K562 (cell line): ENCODE results near the gene HYOU1. TPM values are rescaled to one million over a fixed set of nuclear protein-coding genes. Genes with fewer than 3 reads are reported as not detected.

Source experiments
- FOXA3 ChIP-seq, 2 experiments: fragments of 450-650 bp in 1 of 2; sonication (generic) in 1 of 2; formaldehyde crosslinking; IDR thresholded peaks in 1 of 2; conservative IDR thresholded peaks in 1 of 2; 2 replicates each; pipeline versions ENCODE4 v1.4.0 to v1.8.0; 2020 to 2022; ENCODE audit warnings: mild to moderate bottlenecking in 2 of 2, missing genetic modification reagents in 1 of 2
- FOXK1 ChIP-seq: sonication (generic); formaldehyde crosslinking; IDR thresholded peaks from 2 replicates; pipeline ENCODE4 v1.8.0; 2022; ENCODE audit warnings: missing genetic modification reagents, mild to moderate bottlenecking, borderline replicate concordance
- HCFC1 ChIP-seq: IDR thresholded peaks from 2 replicates; pipeline ENCODE4 v1.6.1; 2012; ENCODE audit warnings: low read depth, low read length, improper control_type of control experiment
- NR2C2 ChIP-seq, 2 experiments: fragments of 200-800 bp in 1 of 2; sonication (Bioruptor generic) in 1 of 2; sonication (generic) in 1 of 2; formaldehyde crosslinking in 1 of 2; IDR thresholded peaks; 2 replicates each; pipeline versions ENCODE4 v1.6.1 to v1.8.0; 2016 to 2022; ENCODE audit warnings: mild to moderate bottlenecking in 1 of 2, missing compliant biosample characterization in 1 of 2, missing genetic modification characterization in 1 of 2, missing genetic modification reagents in 1 of 2
- POLR3G ChIP-seq: IDR thresholded peaks from 2 replicates; pipeline ENCODE4 v1.6.1; 2011; ENCODE audit not compliant: insufficient read length, insufficient replicate concordance; ENCODE audit errors: extremely low read depth
- SIN3A ChIP-seq, 2 experiments: fragments of 150-350 bp in 1 of 2; IDR thresholded peaks; 2 replicates each; pipeline ENCODE4 v1.6.1; 2011 to 2016; ENCODE audit warnings: borderline replicate concordance in 2 of 2, low read depth in 2 of 2, low read length in 2 of 2, mild to moderate bottlenecking in 2 of 2, moderate library complexity in 2 of 2; ENCODE audit not compliant: control insufficient read depth in 1 of 2
- SMC3 ChIP-seq: conservative IDR thresholded peaks from 2 replicates; pipeline ENCODE4 v1.6.1; 2011; ENCODE audit warnings: low read depth, low read length, improper control_type of control experiment; ENCODE audit not compliant: insufficient read depth
- SUPT5H ChIP-seq: fragments of 450-650 bp; IDR thresholded peaks from 2 replicates; pipeline ENCODE4 v1.6.1; 2016
- TOE1 ChIP-seq, 2 experiments: fragments of 450-650 bp in 1 of 2; sonication (generic) in 1 of 2; formaldehyde crosslinking in 1 of 2; IDR thresholded peaks; 2 replicates each; pipeline versions ENCODE4 v1.7.1 to v1.8.0; 2016 to 2022; ENCODE audit warnings: borderline replicate concordance in 2 of 2, mild to moderate bottlenecking in 2 of 2, antibody characterized with exemption in 1 of 2, inconsistent platforms in 1 of 2, low read depth in 1 of 2, missing genetic modification reagents in 1 of 2, moderate library complexity in 1 of 2
- ZBTB7A ChIP-seq: IDR thresholded peaks from 2 replicates; pipeline ENCODE4 v1.6.1; 2011; ENCODE audit warnings: low read depth, mild to moderate bottlenecking, low read length, moderate library complexity, borderline replicate concordance; ENCODE audit not compliant: control insufficient read depth
- polyA plus RNA-seq, 8 experiments: library from polyadenylated mRNA; depleted of rRNA in 4 of 8; stranded (reverse) in 5 of 8; unstranded in 3 of 8; fragments of >200 nt; fragmentation: Nextera tagmentation in 2 of 8; fragmentation: Illumina TruSeq in 1 of 8; extraction: Ambion mirVana in 2 of 8; extraction: Trizol in 1 of 8; gene quantifications; 2 replicates each; pipeline versions ENCODE4 v1.2.1 to v1.2.3, GENCODE V29; 2011 to 2014; ENCODE audit warnings: inconsistent platforms in 1 of 8, missing spikeins in 1 of 8
- total RNA-seq, 7 experiments: library from RNA; depleted of rRNA in 6 of 7; stranded (reverse); fragments of >200 nt in 6 of 7; fragmentation: Illumina TruSeq in 2 of 7; extraction: Trizol in 2 of 7; gene quantifications; 2 replicates each; pipeline versions ENCODE4 v1.2.1 to v1.2.3, GENCODE V29; 2011 to 2021; ENCODE audit warnings: low replicate concordance in 1 of 7
- TF ChIP-seq, protein P1 (sequence below), 3 experiments: fragments of 200-800 bp in 1 of 3; sonication (Bioruptor generic) in 1 of 3; sonication (generic) in 1 of 3; formaldehyde crosslinking in 1 of 3; IDR thresholded peaks; 2 replicates each; pipeline versions ENCODE4 v1.6.1 to v1.8.0; 2016 to 2022; ENCODE audit warnings: mild to moderate bottlenecking in 2 of 3, missing compliant biosample characterization in 2 of 3, missing genetic modification characterization in 2 of 3, missing genetic modification reagents in 1 of 3

Gene HYOU1
- total and polyA plus RNA-seq, 9 of the 15 experiments (the other 6 are each of a cell fraction or from before 2014, with no cell fraction given) = 19.5 to 197 (median 128) TPM

DNA sequence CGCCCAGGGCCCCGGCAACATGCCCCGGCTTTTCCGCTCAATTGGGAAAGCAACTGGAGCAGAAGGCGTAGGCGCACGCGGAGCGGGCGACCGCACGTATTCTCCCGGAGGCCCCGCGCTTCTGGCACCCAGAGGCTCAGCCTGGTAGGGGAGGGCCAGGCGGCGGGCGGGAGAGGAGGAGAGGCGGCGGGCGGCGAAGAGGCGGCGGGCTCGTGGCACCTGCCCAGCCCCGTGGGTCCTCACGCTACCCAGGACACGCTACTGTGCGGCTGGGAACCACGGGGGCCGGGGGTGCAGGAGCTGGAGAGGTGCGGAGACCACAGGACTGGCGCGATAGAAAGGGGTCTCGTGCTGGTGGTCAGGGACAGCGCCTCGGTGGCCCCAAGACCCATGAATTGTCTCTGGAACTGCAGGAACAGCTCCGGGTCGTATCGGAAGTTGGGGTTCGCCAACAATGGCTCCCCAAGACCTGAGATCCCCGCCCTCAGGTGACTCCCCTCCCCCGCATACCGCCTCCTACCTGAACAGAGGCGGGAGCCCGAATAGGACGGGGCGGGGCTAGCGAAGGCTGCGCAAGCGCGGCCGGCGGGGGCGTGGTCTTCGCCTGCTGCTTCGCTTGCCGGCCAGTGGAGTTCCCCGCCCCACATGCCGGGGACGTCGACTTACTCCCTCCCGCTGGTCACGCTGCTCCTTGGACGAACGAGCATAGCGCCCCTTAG is 26.5 kb downstream of the HYOU1 start, which contains the start of gene SLC37A4 (continued):
- TF ChIP-seq FOXK1 (no peak), NR2C2 (CRISPR knock-in tag; IDR thresholded peaks at IDR 0.05) (no peak; the same call in 1 of the 2 replicates), NR2C2 (tag; IDR thresholded peaks at IDR 0.05) (peak; percentile 71), SMC3 (peak; percentile 49; the same call in 1 of the 2 replicates), SUPT5H (peak; percentile 62), FOXA3 (CRISPR knock-in tag; conservative IDR thresholded peaks at IDR 0.05 in 1 of 2, IDR thresholded peaks at IDR 0.05 in 1 of 2) (peak in 1 of 2 experiments; percentile 66; a peak in 1 of 4 replicates), HCFC1 (peak; percentile 36; the same call in 1 of the 2 replicates), TOE1 (IDR thresholded peaks at IDR 0.05; ENCODE audit: borderline replicate concordance) (0 out of 2 replicates have a peak, but pooled peaks have one; percentile 24), TOE1 (CRISPR knock-in tag; IDR thresholded peaks at IDR 0.05; ENCODE audit: borderline replicate concordance, low read depth) (no peak), POLR3G (no peak), ZBTB7A (peak; percentile 5; the same call in 1 of the 2 replicates), SIN3A (IDR thresholded peaks at IDR 0.05; ENCODE audit: borderline replicate concordance in 2 of 2, control insufficient read depth in 1 of 2, low read depth in 2 of 2, low read length in 2 of 2) (peak; percentile 35 to 79; a peak in 2 of 4 replicates)
- TF ChIP-seq, protein P1, sequence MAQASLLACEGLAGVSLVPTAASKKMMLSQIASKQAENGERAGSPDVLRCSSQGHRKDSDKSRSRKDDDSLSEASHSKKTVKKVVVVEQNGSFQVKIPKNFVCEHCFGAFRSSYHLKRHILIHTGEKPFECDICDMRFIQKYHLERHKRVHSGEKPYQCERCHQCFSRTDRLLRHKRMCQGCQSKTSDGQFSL (CRISPR knock-in tag; IDR thresholded peaks at IDR 0.05) = peak; percentile 16; the same call in 1 of the 2 replicates
- TF ChIP-seq, protein P1 (tag; IDR thresholded peaks at IDR 0.05) = no peak
